Activated CD4-positive, CD25-positive, alpha-beta regulatory T cell treated with anti-CD3 and anti-CD28 coated beads, Interleukin-2, amount 50 U/mL, for 24 hours (primary cell): ENCODE measurements around the gene GRIN1.

ENCODE experiments used
- ATAC-seq, 2 donors: fragments of 150-1000 bp; cut with Tn5 transposase; one replicate each; pipeline ENCODE4 v1.10.0; 2021; ENCODE audit warnings: mild to moderate bottlenecking in 1 of 2, moderate library complexity in 1 of 2

GRIN1 gene

DNA sequence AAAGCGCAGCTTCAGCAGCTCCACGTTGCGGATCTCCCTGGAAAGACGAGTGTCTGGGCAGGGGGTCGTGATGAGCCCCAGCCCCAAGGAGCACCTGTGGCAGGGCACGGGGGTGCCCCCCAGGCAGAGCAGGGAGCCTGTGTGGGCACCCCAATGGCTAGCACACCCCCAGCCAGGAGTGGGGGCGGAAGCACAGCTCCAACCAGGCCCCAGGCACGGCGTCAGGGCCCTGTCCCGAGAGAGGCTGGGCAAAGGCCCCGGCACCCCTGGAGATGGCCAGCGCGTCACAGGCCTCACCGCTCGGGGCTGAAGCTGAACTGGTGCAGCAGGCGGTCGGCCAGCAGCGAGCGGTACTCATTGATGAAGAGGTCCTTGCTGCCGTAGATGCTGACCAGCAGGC lies 41.5 kb downstream of the GRIN1 start:
- no peak for ATAC-seq

DNA sequence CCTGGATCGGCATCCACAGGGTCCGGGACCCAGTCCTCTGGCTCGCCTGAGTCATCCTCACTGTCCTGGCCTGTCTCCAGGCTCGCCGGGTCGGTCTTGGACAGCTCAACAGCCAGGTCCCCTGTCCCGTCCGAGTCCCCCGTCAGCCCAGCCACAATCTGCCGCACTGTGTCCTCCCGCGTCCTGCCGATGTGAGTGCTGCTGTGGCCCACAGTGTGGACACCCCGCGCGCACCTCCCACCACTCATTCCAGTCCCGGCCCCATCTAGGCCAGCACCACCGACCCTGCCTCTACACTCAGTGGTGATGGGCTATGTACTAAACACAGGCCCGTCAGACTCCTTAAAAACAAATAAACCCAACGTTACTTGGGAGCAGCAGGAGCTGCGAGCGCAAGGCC lies 42.7 kb downstream of the GRIN1 start:
- no peak for ATAC-seq

DNA sequence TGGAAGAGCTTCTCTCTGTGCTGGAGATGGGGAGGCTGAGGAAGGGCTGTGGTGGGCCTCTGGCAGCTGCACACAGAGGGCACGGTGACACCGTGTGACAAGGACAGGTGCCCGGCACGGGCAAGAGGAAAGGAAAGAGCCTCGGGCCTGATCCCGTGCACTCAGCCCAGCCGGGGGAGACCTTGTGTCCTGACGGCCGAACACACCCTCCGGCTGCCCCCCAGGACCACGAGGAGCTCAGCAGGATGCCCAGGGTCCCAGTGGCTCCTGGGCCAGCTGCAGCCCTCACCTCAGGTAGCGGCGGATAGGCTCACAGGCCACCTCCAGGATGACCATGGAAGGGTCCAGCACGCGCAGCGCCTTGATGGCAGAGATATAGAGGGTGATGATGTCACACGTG lies 43.9 kb downstream of the GRIN1 start:
- ATAC-seq = no peak

DNA sequence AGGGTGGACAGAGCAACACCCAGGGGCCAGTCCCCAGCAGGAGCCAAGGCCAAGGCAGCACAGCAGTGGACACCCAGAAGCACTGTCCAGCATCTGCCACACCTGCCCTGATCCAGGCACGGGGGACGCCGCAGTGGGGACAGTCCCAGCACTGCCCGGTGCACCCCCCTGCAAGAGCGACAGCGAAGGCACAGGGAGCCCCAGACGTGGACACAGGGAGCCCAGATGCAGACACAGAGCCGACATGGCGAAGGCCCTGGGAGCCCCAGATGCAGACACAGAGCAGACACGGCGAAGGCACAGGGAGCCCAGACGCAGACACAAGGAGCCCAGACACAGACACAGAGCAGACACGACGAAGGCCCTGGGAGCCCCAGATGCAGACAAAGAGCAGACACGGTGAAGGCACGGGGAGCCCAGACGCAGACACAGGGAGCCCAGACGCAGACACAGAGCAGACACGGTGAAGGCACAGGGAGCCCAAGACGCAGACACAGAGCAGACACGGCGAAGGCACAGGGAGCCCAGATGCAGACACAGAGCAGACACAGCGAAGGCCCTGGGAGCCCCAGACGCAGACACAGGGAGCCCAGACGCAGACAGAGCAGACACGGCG lies 45.1 kb downstream of the GRIN1 start:
- ATAC-seq = no peak

DNA sequence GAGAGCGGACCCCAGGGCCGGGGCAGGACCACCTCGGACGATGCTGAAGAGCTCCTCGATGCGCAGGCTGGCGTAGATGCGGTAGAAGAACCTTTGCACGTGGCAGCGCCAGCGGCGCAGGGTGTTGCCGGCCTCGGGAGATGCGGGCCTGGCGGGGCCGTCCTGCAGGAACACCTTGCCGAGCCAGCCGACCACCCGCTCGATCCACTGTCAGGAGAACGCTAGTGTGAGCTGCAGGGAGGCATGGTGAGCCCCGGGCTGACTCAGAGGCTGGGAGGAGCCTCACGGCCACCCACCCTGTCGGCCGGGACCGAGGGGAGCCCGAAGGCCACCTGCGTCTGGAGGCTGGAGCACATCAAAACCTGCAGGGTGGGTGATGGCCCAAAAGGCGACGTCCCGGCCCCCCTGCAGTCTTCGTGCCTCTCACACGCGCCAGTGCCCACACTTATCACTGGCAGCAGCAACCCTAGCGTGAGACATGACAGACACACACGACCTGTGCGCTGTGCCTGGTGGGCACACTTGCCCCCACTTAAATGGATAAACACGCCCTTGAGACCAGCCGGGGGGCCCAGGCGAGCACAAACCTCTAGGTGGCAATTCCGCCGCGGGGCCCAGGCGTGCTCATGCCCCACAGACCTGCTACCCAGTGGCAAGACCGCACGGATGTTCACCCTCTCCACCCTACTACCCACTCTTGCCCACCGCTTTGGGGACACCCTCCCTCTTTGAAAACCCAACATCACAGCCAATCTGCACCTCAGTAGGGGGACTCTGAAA lies 46.1 kb downstream of the GRIN1 start:
- ATAC-seq = no peak

DNA sequence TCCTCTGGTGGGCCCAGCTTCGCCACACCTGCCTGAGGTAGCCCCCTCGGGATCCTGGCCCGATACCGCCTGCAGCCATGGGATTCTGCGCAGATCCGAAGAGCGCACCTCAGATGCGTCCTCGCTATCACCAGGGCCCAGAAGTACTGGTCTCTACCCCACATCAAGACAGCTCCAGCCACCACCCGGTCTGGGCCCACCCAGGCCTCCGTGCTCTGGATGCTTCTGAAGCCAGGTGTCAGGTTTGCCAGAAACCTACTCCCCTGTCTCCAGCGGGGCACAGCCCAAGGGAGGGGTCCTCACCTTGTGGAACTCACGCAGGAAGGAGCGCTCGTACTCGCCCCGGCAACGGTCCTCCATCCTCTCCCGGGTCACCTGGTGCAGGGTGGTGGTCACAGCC lies 47.0 kb downstream of the GRIN1 start:
- ATAC-seq = no peak

DNA sequence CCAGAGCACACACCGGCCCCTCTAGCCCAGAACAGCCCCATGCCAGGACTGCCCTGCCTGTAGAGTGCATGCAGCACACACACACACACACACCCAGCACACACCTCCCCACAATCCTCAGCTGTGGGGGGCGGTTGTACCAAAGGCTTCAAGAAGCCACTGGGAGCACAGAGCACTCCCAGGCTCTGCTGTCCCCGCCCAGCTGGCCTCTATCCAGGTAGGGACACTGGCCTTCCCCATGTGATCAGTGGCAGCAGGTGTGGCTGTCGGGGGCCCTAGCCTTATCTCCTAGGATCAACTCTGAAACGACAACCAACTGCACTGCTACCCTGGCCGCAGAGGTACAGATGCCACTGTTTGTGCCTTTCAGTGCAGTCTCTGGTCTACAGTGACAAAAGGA lies 47.4 kb downstream of the GRIN1 start:
- no peak for ATAC-seq

DNA sequence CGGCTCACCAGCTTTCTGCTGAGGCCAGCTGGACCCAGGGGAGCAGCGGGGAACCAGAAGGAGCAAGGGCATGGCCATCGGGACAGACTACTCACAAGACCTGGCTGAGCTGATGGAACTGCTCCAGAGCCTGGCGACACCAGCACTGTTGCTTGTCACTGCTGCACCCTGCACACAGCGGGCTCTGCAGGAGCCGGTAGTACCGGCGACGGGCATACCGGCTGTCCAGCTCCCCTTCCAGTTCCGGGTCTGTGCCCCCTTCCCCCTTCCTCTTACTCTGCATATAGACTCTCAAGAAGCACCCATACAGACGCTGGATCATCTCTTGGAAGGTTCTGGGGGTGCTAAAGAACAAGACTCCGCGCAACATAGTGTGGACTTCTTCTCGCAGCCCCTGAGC lies 48.4 kb downstream of the GRIN1 start:
- ATAC-seq = no peak

DNA sequence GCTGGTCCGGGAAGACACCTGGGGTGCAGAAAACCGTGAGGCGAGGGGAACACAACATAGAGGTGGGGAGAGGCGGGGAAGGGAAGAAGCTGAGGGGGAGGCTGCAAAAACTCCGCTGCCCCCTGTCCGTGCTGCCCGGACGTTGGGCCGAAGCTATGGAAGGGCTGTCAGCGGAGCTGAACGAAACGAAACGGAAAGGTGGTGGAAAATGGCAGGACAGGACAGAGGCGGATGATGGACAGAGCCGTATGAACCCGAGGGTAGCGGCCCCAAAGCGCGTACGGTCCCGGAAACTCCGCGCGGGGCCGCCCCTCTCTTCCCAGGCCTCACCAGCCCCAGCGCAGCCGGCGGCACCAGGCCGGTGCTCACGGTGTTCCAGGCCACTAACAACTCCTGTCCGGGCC lies 49.1 kb downstream of the GRIN1 start:
- ATAC-seq = peak; percentile 1

DNA sequence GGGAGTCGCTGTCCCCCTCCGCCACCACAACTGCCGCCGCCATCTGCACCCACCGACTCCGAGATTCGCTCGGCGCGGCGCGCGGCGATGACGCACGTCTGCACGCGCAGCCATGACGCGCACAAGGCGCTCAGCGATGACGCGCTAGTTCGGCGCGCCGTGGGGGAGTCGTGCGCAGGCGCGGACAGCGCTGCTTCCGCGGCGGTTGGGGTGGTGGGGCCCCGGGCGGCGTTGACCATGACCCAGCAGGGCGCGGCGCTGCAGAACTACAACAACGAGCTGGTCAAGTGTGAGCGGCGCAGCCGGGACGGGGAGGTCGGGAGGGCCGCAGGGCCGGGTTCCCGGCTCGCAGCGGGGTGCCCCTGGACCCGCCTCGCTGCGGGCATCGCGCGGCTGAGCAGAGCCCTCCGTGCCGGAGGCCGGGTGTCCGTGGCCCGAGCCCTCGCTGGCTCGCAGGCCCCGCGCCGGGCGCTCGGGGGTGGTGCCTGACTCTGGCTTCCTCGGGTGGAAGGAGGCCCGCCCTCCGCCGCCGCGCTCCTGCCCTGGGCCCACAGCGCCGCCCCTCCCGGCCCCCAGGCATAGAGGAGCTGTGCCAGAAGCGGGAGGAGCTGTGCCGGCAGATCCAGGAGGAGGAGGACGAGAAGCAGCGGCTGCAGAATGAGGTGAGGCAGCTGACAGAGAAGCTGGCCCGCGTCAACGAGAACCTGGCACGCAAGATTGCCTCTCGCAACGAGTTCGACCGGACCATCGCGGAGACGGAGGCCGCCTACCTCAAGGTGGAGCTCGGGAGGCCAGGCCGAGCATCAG lies 49.7 kb downstream of the GRIN1 start, which contains the start of the genes ANAPC2 and SSNA1:
Gene ANAPC2 (minus strand): TSS at position 71 of the 807 bp plus-strand sequence. CDS start 28 bp downstream, at position 43.
Gene SSNA1 (plus strand): TSS at position 187 of the 807 bp plus-strand sequence. CDS start 51 bp downstream, at position 238.
- peak; percentile 79 to 81 for ATAC-seq

DNA sequence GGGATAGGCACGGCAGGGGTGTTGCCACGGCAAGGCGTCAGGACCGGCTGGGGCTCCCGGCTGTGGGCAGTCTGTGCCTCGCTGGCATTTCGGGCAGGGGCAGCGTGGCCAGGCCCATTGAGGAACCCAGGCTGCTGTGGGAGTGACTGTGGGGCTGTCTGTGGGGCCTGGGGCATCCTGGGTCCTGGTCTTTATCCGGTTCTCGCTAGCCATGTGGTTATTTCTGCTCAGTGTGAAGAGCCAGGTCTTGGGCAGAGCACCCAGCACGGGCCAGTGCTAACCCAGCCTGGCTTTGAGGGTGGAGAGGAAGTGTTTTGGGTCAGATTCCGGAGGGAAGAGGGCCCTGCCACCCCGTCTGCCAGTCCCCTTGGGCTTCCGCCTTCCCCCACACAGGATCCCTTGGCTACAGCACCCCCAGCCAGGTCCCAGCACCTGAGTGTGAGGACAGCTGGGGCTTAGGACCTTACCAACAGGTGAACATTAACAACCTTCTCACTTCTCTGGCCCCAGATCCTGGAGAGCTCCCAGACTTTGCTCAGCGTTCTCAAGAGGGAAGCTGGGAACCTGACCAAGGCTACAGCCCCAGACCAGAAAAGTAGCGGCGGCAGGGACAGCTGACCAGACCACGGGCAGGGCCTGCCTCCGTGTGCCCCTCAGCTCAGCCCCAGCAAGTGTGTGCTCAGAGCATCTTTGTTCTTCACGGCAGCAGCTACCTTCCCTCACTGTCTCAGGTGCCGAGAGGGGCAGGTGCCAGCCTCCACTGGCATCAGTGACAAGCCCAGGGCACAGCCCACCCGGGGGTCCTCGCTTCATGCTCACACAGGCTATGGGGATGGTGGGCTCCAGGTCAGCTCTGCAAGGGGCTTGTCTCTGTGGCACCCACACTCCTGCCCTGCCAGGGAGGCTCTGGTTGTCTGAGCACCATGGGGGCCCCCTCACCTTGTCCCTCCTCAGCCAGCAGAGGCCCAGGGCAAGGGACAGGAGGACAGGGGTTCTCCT lies 50.6 kb downstream of the GRIN1 start:
- no peak for ATAC-seq

DNA sequence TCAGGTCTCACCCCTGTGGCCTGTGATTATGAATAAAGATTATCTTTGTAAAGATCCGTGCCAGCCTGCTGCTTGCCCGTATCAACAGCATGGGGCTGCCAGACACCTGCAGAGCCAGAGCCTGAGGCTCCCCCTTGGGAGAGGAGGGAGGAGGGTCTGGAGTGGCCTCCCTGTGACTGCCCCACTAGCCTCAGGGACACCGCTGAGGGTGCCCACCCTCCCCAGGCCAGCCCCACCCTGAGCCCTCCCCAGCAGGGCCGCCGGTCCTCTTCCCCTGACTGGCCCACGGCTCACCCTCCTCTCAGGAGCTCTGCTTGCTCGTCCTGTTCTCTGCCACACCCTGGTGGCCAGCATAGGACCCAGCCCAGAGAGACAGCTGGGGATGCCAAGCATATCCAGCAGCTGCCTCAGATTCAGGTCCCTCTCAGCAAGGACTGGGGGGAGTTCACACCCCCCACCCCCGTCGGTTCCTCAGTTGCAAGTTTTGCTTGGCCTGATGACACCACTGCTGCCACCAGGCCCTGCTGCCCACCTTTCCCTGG lies 51.4 kb downstream of the GRIN1 start:
- ATAC-seq = no peak

DNA sequence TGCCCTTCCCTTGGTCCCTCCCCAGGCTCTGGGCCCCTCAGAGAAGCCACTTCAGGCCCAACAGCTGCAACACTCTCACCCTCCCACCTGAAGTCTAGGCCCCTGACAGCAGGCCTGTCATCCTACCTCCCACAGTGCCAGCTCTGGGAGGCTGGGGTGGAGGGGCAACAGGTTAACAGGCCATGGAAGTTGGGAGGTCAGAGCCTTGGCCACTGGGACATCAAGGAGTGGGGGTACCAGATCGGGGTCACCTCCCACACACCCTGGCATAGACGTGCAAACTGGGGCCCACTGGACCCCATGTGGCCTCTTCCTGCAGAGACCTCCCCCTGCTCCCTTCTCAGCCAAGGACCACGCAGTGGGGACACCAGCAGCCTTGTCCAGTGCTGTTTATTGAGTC lies 52.3 kb downstream of the GRIN1 start:
- no peak for ATAC-seq

DNA sequence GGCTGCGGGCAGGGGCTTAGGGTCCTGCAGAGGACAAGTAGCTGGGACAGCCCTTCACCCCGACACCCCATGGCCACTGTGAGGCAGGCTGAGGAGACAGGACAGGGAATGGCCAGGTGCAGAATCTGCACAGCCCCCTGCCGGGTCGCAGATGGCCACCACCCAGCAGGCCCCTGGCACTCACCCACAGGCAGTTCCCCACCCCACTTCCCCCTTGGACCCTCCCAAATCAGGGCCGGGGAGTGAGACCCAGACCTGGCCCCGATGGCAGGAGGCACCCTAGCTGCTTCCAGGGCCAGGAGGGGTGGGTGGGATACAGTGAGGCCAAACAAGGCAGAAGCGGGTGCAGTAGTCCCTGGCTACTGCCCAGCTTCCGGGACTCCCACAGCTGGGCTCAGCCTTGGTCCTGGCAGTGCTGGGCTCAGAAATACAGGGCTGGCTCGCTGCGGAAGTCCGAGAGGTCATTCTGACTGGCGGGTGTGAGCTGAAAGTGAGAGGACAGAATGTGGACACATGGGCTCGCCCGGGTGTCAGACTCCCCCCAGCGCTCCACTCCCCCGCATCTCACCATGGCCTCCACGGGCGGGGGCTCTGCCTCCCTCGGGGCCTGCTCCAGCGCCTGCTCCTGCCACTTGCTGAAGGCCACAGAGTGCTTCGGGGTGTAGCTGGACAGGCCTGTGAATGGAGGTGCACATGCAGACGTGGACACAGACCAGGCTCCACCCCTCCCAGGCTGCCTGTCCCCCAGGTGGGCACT lies 52.9 kb downstream of the GRIN1 start:
- no peak for ATAC-seq

DNA sequence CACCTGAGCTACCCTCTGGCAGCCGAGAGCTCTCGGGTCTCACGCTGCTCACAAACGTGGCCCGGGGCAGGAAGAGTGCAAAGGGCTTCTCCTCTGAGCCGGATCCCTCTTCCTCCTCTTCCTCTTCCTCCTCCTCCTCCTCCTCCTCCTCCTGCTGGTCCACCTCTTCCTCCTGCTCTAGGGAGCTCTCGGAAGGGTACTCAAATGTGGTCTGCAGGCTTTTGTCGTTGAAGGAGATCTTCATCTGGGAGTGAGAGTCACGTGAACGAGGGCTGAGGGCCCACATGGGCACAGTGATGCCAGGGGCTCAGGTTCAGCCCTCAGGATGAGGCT lies 53.5 kb downstream of the GRIN1 start:
- ATAC-seq = no peak

DNA sequence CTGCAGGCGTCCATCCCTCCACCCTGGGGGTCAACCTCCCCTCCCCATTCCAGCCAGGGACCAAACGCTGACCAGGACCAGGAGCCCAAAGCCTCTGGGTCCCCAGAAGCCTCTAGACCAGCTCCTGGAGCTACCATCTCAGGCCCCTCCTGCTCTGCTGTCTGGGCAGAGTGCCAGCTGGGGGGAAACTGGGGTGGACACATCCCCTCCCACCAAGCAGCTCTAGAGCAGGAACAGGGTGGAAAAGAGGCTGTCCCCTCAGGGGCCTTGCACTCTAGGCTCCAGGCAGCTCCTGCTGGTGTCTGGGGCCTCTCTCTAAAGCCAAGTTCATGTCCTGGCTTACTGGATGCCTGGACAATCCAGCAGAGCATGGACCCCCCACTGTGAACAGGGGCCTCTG lies 53.9 kb downstream of the GRIN1 start:
- no peak for ATAC-seq

DNA sequence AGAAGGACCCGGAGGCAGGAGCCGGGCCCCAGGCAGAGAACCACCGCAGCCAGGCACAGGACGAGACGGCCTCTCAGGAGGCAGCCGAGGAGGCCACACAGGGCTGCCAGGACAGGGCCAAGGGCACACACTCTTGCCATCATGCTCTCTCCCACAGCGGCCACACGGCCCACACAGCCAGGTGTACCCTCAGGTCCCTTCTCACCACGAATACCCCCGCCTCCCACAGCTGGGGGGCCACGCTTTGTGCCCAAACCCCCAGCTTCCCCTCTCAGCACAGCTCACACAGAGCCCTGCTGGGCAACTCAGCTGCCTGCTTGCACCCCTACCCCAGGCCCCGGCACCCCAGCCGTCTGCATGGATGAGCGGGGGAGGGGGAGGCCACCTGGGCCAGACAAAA lies 54.8 kb downstream of the GRIN1 start:
- no peak for ATAC-seq

DNA sequence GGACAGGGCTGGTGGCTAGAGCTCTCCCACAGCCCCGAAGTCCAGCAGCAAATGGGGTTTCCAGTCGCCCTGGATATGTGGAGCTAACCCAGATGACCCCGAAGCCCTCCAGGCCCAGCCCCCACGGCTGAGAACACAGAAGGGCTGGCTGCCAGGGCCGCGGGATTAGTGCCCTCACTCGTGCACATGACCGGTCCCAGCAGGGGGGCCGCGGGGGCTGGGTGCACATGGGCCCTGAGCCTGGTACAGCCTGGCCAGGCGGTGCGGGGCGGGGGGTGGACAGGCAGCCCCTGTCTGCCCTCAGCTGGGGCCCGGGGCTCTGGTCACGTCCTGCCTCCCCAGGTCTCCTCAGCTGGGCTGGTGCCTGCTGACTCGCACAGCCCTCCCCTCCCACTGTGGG lies 55.4 kb downstream of the GRIN1 start:
- no peak for ATAC-seq

DNA sequence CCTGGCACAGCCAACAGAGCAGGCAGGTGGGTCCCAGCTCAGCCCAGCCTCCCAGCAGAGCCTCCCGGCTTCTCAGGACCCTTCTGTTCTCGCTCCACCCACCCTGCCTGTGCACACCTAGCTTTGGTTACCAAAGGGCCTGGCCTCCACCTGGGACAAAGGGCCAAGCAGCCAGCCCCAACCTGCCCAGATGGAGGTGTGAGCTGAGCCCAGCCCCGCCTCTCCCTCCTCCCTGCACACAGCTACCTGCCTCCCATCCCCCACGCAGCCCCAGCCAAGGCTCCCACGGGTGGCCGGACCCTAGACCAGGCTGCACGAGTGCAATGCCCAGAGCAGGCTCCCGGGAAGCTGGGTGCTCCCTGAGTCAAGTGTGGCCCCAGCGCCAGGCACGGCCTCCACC lies 56.0 kb downstream of the GRIN1 start:
- no peak for ATAC-seq

DNA sequence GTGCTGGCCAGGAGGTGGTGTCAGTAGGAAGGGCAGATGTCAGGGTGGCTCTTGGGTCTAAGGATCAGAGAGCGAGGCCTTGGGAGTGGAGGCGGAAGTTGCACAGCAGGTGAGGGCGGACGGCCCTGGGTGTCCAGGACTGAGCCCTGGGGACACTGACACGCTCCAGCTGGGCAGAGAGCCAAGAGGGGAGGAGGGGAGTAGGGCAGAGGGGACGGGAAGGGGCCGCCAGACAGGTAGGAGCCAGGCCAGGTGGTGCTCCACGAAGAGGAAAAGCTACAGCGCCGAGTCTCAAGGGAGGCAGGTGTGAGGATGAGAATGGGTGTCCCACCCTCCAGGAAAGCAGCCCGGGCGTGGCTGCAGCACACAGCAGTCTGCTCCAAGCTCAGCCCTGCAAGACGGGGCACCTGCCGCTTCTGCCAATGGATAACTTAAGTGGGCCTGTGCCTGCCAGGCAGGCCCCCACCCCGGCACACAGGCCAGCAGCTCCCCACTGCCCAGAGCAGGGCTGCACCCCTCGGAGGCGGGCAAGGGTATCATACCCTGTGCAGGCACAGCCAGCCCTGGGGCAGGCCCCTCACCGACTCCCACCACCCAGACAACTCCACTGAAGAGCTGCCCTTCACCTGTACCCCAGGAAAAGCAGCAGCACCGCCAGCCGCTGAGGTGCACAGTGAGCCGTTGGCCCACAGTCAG lies 56.7 kb downstream of the GRIN1 start:
- ATAC-seq = no peak
